Keratinocyte (primary cell): ENCODE results near the gene ALK.

Experiments
- CTCF ChIP-seq, 3 experiments: IDR thresholded peaks in 1 of 3; conservative IDR thresholded peaks in 1 of 3; optimal IDR thresholded peaks in 1 of 3; 2 replicates in 2 of 3; 3 replicates in 1 of 3; pipeline versions ENCODE3 to v1.5.1; 2011; ENCODE audit warnings: low read length in 3 of 3, mild to moderate bottlenecking in 3 of 3, moderate library complexity in 2 of 3, control low read depth in 1 of 3, inconsistent platforms in 1 of 3; ENCODE audit not compliant: insufficient read depth in 2 of 3; ENCODE audit errors: extremely low read depth in 1 of 3
- EZH2 ChIP-seq: IDR thresholded peaks from one replicate; pipeline ENCODE4 v1.6.1; 2012; ENCODE audit warnings: inconsistent platforms, mild to moderate bottlenecking, low read length, moderate library complexity

GRCh38 chr2:29209551-29209950, 711.8 kb downstream of the ALK start:
- TF ChIP-seq CTCF (optimal IDR thresholded peaks at IDR 0.05 in 1 of 3, IDR thresholded peaks at IDR 0.05 in 1 of 3, conservative IDR thresholded peaks at IDR 0.05 in 1 of 3; ENCODE audit: extremely low read depth in 1 of 3, insufficient read depth in 2 of 3, low read length in 3 of 3), result no peak
- TF ChIP-seq EZH2, result no peak
